Hematopoietic multipotent progenitor cell treated with erythropoietin and hydrocortisone succinate and interleukin-3 and kit ligand, for 4 days (in vitro differentiated cells): ENCODE results near the gene PAK6.

ENCODE experiments used
- DNase-seq: peaks from one replicate; pipeline ENCODE4 v3.0.0-alpha.2; 2015

Gene PAK6

DNA sequence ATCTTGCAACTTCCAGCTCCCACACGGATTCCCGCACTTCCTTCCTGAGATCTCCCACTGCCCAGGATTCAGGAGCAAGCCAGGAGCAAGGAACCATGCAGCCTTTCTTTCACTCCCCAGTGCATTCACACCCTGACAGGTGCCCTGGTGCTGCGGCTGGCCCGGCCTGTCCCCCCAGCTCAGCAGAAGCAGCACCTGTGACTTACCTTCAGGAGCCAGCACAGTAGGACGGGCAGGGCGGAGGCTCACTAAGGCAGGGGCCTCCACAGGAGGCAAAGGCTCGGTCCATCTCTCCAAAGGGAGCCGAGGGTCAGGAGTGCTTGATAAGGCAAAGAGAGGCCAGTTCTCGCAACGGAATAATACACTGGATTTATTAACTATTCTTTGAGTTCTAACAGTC lies 39.2 kb downstream of the PAK6 start:
- DNase-seq, result no peak

DNA sequence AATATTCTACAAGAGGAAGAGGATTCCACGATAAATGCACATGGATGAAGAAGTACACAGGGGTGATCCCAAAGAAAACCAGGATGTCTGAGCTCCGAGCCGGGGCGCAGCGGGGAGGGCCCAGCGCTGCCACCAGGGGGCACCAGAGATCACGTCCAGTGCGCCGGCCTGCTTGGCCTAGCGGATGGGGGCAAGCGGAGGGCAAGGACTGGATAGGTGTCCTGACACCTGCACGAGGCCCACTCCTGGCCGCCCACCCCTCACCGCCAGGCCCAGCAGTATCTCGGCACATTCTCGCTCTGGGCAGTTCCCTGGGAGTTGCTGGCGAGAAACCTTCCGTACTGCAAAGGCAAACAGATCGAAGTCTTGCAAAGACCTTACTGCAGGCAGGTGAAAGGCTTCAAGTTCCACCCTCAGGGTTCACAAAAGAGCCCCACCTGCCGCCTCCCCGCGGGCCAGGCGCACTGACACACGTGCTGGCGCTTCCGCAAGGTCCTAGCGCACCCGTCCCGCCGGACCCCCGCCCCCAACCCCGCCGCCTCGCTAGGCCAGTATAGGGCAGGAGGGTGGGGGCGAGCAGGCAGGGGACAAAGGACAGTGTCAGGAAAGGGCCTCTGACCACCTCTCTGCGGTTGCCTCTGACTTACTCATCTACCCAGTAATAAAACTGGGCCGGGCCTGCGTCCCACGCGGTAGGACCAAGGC lies 40.7 kb downstream of the PAK6 start:
- peak; percentile 74 for DNase-seq

DNA sequence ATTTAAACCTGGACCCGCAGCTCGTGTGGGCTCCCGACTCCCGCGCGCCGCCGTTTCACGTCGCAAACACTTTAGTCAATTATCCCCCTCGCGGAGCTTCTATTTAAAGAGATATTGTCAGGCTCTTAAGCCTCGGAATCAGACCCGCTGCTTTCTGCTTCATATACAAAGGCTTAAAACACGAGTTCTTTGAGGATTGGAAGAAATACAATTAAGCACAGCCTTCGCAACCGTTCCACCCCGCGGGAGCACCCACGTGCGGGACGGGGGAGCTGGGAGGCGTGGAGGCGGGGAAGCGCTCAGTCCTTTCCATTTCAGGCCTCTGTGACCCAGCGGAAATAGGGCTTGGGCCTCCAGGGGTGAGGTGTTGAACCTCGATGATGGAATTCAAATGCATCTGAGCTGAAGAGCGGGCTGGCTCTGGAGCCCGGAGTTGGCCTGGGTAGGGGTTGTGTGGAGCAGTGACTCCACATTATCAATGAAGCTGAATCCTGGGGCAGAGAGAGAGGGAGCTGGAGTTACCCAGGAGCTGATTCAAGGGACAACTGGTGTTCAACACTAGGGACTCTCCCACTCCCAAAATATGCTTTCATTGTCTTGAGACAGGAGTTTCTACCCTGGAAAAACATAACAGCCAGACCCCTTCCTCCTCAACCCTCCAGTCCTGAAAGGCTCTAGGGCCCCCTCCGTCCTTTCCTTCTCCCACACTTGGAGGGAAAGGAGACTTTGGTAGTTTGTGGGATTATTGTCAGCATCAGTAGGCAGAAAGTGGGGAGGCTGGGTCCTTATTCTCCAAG lies 41.6 kb downstream of the PAK6 start:
- DNase-seq, result no peak

DNA sequence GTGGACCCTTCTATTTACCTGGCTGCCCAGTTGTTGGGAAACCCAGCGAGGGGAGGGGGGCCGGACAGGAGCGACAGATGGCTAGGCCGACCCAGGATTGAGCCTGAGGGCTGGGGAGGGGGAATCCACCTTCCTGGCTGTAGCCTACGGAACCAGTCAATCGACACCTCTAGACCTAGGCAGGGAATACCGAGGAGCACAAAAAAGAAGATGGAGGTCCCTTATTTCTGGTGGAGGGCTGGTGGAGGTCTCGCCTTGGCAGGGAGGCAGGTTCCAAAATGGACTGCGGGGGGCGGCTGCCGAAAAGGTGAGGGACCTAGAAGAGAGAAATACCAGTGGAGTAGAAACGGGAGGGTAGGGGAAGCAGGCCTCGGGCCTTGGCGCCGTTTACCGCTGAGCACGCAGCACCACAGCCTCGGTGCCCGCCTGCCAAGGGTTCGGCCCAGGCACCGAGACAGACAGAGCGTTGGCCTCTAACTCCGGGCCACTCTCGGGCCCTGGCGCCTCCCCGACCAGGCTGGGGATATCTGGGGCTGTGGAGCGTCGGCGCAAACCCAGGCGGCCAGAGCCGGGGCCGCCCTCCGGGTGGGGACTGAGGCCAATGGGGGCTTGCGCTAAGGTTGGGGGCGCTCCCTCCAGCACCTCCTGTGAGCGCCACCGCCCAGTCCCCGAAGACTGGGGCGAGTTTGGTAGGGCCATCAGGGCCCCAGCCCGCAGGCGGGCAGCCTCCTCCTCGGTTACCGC lies 42.4 kb downstream of the PAK6 start:
- DNase-seq, result no peak

DNA sequence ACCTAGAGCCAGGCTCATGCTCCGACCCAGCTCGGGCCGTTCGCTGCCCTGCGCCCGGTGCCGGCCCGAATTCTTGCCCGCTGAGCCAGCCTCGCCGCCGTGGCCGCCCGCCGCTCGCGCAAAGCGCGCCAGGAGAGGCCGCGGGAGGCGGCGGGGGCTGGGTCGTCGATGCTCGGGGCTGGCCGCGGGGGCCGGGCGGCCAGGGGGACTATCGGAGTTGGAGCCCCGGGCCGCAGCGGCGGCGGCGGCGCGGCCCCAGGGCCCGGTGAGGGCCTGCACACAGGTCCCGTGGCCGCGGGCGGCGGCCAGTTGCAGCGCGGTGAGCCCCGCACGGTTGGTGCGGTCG lies 42.9 kb downstream of the PAK6 start:
- DNase-seq, result no peak

DNA sequence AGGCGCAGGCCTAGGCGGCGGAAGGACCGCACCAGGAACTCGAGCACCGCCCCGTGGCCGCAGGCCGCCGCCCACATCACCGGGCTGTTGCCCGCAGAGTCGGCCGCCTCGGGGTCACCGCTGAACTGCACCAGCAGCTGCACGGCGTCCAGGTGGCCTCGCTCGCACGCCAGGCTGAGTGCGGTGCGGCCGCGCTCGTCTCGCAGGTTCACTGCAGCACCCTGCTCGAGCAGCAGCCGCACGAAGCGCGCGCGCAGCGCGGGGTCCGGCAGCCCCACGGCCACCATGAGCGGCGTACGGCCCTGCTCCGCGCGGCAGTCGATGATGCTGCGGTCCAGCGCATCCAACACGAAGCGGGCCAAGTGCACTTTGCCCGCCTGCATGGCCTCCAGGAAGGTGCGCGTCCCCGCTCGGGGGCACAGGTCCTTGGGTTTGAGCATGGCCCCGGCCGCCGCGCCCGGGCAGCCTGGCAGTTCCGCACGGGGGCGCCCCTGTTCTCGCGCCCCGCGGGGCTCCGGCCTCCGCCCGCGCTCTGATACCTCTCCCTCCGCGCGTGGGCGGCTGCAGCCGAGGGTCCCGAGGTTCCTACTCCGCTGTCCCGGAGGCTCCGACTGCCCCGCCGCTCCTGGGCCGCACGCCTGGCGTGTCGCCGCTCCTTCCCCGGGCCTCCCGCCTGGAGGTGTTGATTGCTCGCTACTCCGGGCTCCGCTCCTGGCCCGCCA lies 43.4 kb downstream of the PAK6 start:
- DNase-seq, result peak; percentile 74

DNA sequence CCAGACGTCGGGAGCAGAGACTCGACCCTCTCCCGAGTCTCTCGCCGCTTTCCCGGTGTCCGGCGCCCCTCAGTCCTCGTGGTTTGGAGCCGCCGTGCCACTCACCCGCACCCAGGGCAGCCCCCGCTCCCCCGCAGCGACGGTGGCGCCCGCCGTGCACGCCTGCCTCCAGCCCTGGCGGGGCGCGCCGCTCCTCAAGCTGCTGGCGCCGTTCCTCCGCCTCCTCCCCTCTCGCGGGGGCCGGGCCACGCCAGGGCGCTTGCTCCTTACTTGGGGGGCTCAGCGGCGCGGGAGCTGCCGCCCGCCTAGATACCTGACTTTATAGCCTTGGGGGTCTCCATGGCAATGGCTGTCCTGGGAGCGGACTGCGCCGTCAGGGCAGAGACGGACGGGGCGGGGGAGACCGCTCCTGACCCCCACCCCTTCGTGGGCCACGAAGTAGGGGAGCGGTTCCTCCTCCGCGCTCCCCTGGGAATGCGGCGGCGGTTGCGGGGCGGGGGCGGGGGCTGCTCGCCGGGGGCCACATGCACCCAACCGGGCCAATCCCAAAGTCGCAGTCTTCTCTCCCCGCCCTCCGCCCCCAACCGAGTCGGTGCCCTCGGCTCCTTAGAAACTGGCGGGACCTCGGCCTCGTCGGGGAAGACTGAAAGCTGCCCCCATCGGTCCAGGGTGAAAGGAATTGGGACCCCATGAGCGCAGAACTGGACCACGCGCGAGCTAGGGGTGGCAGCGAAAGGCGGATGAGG lies 44.2 kb downstream of the PAK6 start, which contains the start of gene ANKRD63:
TSS of gene ANKRD63 (minus strand) at position 196 of the 746 bp plus-strand sequence. CDS start 478 bp downstream, outside the sequence.
- peak; percentile 67 for DNase-seq

GRCh38 chr15:40283615-40284300 lies 44.9 kb downstream of the PAK6 start:
- peak; percentile 37 for DNase-seq

DNA sequence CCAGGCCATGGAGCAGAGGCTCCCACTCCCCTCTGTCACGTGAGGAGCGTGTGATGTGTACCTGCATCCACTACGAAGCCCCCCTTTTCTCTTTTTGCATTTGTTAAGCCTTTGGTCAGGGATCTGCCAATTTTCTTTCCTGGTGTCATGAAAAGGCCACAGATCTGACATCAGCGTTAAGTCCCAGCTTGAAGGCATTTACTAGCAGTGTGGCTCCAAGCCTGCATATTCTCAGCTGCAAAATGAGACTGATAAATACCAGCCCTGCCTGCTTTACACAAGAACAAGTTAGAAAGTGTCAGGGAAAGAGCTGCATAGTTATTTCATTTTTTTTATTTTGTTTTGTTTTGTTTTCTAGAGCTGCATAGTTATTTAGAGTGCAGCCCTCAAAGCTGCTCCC lies 46.3 kb downstream of the PAK6 start:
- no peak for DNase-seq

DNA sequence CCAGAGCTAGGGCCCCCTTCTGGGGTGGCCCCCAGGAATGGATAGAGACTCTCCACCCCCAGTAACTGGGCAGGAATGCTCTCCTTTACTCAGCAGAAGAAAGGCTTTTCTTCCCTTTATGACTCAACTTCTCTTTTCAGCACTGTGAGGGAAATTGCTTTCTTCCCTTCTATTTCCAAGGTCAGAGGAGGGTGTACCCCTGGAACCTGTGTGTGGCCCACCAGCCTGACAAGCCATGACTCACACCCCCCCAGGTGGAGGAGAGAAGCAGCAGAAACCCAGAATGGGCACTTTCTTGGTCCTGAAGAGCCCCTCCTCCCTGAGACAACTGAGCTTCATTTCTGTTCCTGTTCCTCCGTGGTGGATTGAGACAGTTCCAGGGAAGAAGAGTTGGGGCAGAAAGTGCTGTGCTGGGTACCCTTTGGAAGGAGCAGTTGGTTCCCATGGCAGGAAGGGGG lies 46.7 kb downstream of the PAK6 start:
- DNase-seq, result no peak

- DNase-seq, result no peak
These were observed 47.2 kb downstream of the PAK6 start for GRCh38 chr15:40286061-40286532.

GRCh38 chr15:40286794-40287193 lies 47.9 kb downstream of the PAK6 start:
- no peak for DNase-seq

DNA sequence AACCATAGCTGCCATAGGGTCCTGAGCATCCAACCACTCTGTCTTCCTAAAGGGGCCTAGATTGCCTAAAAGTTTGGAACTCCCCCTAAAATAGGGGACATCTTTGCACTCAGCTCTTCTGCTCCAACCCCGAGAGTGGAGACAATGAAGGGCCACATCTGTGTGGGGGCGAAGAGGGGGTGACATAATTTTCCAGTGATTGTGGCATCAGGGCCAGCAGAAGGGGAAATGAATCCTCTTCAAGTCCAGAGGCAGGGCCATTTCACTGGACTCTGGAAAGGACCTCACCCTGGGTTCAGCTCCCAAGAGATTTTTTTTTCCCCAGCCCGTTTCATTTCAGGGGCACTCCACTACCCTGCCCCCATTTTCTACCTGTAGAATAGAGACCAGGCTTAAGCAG lies 48.6 kb downstream of the PAK6 start:
- no peak for DNase-seq

DNA sequence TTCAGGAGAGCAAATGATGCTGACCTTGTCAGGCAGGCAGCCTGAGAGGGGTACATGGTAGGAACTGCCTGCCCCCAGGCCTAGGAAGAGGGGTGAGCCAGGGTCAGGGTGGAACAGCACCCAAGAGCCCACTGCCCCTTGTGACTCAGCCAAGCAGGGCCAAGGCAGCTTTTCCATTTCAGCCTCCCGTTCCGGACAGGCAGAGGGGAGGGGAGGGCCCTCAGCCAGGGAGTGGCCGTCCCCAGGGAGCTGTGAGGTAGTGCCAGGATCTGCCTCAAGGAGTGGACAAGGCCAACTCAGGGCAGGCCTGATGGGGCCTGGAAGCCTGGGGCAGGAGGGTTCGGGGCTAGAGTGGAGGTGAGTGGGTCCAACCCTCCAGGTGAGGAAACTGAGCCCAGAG lies 49.1 kb downstream of the PAK6 start:
- no peak for DNase-seq

GRCh38 chr15:40289140-40289775 lies 50.4 kb downstream of the PAK6 start:
- no peak for DNase-seq

DNA sequence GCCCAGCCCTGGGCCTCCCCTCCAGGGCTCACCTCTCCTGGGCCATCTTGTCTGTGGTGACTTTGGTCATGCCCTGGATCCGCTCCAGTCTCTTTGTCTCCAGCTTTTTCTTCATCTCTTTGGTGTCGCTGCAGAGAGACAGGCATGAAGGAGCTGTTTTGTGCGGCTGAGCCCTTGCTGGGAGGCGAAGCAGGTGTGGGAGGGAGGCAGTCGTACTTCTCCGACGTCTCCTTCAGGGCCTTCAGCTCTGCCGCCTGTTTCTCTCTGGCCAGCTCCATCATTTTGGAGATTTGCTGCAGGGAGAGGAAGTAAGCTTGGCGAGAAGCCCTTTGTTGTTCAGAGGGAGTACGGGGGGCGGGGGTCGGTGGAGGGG lies 51.7 kb downstream of the PAK6 start:
- no peak for DNase-seq

DNA sequence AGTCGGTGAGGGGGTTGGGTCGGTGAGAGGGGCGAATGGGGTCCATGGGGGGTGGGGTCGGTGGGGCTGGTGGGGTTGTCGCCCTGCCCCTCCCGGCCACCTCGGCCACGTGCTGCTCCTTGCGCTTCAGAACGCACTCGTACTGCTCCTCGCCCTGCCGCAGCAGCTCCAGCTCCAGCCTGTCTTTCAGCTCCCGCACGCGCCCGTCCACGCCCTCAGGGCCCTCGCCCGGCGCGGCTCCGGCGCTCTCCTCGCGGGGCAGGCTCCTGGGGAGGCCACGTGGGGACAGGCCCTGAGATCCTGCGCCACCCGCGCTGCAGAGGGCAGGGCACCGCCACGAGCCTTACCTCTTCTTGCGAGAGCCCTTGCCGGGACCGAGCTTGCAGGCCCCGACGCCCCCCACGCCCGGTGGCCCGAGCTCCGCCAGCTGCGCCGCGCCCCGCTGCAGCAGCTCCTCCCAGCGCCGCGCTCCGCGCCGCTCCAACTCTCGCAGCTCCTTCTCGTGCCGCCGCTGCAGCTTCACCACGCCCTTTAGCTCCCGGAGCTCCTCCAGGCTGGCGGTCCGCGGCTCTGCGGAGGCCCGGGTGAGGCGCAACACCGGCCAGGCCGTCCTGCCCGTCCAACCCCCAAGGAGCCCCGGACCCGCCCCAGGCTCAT lies 52.2 kb downstream of the PAK6 start:
- no peak for DNase-seq

GRCh38 chr15:40292246-40292645 lies 53.4 kb downstream of the PAK6 start:
- DNase-seq, result no peak

DNA sequence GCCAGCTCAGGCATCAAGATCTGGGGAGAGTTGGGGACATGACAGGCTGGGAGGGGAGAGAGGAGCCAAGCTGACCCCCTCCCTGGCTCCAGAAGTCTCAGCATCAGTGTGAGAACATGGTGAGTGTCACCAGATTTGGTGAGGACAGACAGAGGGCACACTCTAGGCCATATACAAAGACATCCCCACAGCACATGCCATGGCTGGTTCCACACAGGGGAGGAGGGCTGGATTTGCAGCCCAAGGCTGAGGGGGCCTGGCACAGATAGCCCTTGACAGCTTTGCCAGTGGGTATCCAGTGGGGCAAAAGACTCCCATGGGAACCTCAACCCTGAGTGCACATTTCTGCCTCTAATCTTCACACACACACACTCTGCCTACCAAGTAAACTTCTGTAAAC lies 54.1 kb downstream of the PAK6 start:
- DNase-seq, result no peak
